Progenitor cell of endocrine pancreas (in vitro differentiated cells): ENCODE measurements around the gene SLC25A21. TPM values are rescaled to one million over a fixed set of nuclear protein-coding genes. Genes with fewer than 3 reads are reported as not detected.

ENCODE experiments used
- DNase-seq: peaks from one replicate; pipeline ENCODE4 v3.0.0; 2021; ENCODE audit warnings: low spot score; ENCODE audit not compliant: unreplicated experiment
- H3K27ac Mint-ChIP-seq: 2 replicates; pipeline ENCODE4 v1.8.0; 2021; ENCODE audit warnings: mild to moderate bottlenecking, moderate library complexity, mixed read lengths
- H3K27me3 Mint-ChIP-seq: 2 replicates; pipeline ENCODE4 v1.8.0; 2021; ENCODE audit warnings: mixed read lengths
- H3K36me3 Mint-ChIP-seq: 2 replicates; pipeline ENCODE4 v1.8.0; 2022; ENCODE audit warnings: mixed read lengths; ENCODE audit not compliant: insufficient read depth
- H3K4me1 Mint-ChIP-seq: 2 replicates; pipeline ENCODE4 v1.8.0; 2021; ENCODE audit warnings: low read depth, mixed read lengths
- H3K4me3 Mint-ChIP-seq: 2 replicates; pipeline ENCODE4 v1.8.0; 2021; ENCODE audit warnings: low read depth, mild to moderate bottlenecking, moderate library complexity, mixed read lengths
- H3K9me3 Mint-ChIP-seq: 2 replicates; pipeline ENCODE4 v1.8.0; 2021; ENCODE audit warnings: low read depth, mixed read lengths
- CTCF ChIP-seq: fragments of 200-600 bp; sonication (generic); IDR thresholded peaks from one replicate; pipeline ENCODE4 v1.5.0; 2021; ENCODE audit warnings: antibody characterized with exemption, mild to moderate bottlenecking; ENCODE audit not compliant: unreplicated experiment
- total RNA-seq: library from RNA; stranded (reverse); gene quantifications from 2 replicates; pipeline ENCODE4 v1.2.1, GENCODE V29; 2021

SLC25A21 gene
- total RNA-seq, 1 donor from 2014 or later, result 2.5 TPM

DNA sequence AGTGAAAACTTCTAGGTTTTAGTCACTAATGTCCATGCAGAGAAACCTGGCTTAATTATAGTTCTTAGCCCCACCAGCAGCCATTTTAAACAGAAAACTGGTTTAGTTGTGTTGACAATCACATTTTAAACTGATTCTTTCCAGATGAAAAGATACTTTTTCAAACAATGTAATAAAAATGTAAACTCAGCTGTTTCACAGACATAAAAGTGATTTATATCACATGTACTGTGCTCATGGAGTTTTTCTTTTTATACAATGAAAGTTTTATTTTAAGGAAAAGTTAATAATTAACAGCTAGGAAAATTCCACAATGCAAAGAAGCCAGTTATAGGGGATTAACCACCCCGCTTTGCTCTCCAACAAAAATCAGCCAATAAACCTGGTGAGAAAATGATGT is 381.0 kb downstream of the SLC25A21 start:
- Mint-ChIP-seq H3K36me3 (no peaks in the 10 kb centered on the region), H3K4me1 (peaks cover 47% of the 10 kb centered on the region), H3K27ac (peak overlapping the region; percentile 46), H3K4me3 (no peak overlapping the region), H3K9me3 (no peaks in the 10 kb centered on the region), H3K27me3 (peaks cover 6% of the 10 kb centered on the region)
- no peak for TF ChIP-seq CTCF
- no peak for DNase-seq

- Mint-ChIP-seq H3K36me3 (peaks cover 6% of the 10 kb centered on the region), H3K27me3 (peaks cover 2% of the 10 kb centered on the region), H3K4me3 (no peak overlapping the region), H3K27ac (no peak overlapping the region), H3K4me1 (peaks cover 30% of the 10 kb centered on the region), H3K9me3 (peaks cover 20% of the 10 kb centered on the region)
- TF ChIP-seq CTCF, result no peak
- DNase-seq, result no peak
Observed at GRCh38 chr14:36785511-36785910, 386.9 kb downstream of the SLC25A21 start.

GRCh38 chr14:36784541-36784940 is 387.9 kb downstream of the SLC25A21 start:
- H3K4me1 Mint-ChIP-seq, result peaks cover 27% of the 10 kb centered on the region

DNA sequence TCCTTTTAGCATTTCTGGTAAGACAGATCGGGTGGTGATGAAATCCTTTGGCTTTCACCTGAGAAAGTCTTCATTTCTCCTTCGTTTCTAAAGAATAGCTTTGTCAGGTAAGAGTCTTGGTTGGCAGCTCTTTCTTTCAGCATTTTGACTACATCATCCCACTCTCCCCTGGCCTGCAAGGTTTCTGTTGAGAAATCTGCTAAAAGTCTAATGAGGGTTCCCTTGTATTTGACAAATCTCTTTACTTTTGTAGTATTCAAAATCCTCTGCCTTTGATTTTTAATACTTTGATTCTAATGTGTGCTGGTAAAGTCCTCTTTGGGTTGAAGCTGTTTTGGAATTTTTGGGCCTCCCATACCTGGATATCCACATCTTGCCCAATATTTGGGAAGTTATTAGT is 390.5 kb downstream of the SLC25A21 start:
- peaks cover 6% of the 10 kb centered on the region for H3K36me3 Mint-ChIP-seq
- H3K4me1 Mint-ChIP-seq, result peaks cover 5% of the 10 kb centered on the region
- H3K27me3 Mint-ChIP-seq, result peaks cover 2% of the 10 kb centered on the region
- H3K9me3 Mint-ChIP-seq, result peaks cover 27% of the 10 kb centered on the region
- TF ChIP-seq CTCF, result no peak
- H3K27ac Mint-ChIP-seq, result no peak overlapping the region
- DNase-seq, result no peak
- H3K4me3 Mint-ChIP-seq, result no peak overlapping the region

More at GRCh38 chr14:36784541-36784940, 387.9 kb downstream of the SLC25A21 start:
- Mint-ChIP-seq H3K27ac (no peak overlapping the region), H3K4me3 (no peak overlapping the region), H3K9me3 (peaks cover 27% of the 10 kb centered on the region), H3K27me3 (peaks cover 2% of the 10 kb centered on the region), H3K36me3 (peaks cover 6% of the 10 kb centered on the region)
- TF ChIP-seq CTCF, result no peak
- DNase-seq, result no peak

DNA sequence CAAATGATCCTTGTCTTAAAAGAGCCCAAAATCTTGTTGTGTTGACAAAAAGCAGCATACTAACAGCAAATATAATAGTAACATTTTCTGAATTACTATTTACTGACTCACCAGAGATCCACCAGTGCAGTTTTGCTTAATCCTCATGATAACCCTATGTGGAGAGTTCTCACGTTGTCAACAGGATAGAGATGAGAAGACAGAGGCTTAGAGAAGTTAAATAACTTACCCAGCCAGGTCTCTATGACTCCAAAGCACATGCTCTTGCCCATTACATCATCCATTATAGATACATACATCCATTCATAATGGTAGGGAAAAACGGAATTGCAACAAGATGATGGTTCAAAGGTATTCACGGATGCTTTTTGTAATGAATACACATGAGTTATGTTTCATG is 398.8 kb downstream of the SLC25A21 start:
- Mint-ChIP-seq H3K9me3 (no peaks in the 10 kb centered on the region), H3K4me3 (no peak overlapping the region), H3K27ac (no peak overlapping the region), H3K27me3 (no peaks in the 10 kb centered on the region), H3K36me3 (no peaks in the 10 kb centered on the region), H3K4me1 (peaks cover 4% of the 10 kb centered on the region)
- no peak for DNase-seq
- TF ChIP-seq CTCF, result no peak
